GM21529 (cell line): Measurements from ENCODE around the gene IL18R1.

ENCODE experiments used
- ATAC-seq: cut with Tn5 transposase; IDR thresholded peaks from one replicate; pipeline ENCODE4 v1.9.1; 2021; ENCODE audit not compliant: unreplicated experiment

IL18R1 gene

DNA sequence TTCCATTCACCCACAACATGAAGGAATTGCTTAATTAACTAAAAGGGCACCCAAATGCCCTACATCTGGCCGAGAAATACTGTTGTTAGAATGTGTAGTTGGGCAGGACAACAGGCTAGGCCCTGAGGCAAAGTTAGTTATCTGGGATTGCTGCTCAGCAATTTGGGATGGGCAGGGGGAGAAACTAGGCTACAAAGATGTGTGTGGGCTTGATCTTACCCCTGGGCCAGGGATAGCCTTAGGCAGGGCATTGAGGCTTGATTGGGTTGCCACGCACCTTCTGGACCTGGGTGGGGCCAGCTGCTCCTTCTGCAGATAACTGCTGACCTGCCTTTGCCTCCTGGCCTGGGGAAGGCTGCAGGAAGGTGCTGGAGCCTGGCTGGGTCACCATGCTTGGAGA is 76.8 kb downstream of the IL18R1 start:
- ATAC-seq, result no peak

DNA sequence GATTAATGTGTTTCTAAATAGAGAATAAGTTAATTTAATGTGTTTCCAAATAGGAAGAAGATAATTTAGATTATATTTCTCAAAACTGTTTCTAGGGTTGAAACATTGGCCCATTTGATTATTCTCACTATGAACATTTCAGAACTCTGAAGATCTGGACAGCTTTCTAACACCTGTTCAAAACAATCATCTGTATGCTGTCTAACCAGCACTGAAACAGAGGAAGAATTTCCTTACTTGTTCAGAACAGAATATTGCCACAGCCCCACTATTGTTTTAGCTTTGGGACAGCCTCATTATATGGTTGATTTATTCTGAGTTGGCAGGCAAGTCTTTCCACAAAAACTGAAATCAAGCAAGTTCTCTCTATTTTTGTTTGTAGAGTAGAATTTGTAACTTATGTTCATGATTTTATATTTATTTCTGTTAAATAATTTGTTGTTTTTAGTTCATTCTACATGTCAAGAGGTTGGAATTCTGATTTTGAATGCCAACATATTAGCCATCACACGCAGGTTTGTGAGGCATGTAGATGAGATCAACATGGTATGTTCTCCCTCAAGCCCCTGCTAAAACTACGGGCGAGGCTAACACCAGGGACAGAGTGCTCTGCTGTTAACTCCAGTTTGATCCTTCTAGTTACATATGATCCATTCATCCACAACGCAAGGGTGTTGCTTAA is 78.5 kb downstream of the IL18R1 start:
- no peak for ATAC-seq

DNA sequence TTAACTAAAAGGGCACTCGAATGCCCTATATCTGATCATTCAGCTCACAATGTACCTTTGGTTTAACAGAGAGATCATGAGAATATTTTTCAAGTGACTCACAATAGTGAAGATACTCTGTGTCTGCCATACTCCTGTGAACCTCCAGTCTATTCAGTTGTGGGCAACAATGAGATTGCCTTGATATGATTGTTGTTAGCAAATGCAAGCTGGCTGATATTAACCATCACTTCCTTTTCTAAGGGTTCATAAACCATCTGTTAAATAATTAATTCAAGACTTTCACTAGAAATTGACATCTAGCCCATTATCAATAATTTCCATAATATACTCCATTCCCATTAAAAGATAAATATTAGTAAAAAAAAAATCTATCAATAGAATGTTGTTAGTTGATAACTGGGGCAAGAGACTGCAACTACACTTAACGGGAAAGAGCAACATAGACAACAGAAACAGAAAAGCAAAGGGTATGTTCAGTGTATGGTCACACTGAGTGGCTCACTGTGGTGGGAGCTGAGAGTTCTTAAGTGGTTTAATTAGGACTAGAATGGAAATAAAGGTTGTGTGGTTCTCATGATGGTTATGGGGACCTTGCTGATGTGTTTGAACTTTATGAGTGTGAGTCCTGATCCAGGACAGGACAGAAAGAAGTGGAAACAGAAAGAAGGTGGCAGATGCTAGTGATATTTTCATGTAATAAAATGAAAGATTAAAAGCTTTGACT is 79.2 kb downstream of the IL18R1 start:
- no peak for ATAC-seq

DNA sequence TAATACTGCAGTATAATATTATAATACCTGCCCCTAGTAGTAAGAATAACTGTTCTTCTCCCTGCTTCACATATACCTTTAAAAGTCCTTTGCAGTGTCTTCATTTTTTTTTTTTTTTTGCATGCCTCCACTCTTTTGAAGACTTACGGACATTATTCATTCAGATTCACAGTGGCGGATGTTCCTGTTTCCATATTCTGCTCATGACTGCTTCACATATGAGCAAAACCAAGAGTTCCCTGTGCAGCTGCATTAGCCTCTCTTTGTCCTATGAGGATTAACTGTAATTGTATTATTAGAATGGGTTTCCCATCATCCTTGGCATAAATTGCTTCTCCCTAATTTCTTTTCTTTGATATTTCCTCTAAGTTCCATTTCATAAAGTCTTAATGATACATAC is 80.1 kb downstream of the IL18R1 start:
- ATAC-seq, result no peak

DNA sequence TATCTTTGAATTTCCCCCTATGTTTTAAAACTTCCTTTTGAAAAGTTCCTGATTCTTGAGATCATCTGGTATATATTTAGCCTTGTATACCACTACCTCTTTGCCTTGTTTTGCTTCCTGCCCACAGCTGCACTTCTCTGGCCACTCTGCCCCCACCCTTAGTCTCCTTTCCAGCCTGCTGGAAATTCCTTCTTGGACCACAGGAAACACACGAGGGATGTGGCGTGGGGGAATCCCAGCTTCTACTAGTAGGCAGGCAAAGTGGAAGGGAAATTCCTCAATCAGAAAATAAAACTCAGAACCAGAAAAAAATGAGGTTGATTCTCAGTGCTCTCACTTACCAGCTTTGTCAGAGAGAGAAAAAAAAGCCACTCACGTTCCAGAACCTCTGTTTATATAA is 80.7 kb downstream of the IL18R1 start:
- ATAC-seq, result no peak

DNA sequence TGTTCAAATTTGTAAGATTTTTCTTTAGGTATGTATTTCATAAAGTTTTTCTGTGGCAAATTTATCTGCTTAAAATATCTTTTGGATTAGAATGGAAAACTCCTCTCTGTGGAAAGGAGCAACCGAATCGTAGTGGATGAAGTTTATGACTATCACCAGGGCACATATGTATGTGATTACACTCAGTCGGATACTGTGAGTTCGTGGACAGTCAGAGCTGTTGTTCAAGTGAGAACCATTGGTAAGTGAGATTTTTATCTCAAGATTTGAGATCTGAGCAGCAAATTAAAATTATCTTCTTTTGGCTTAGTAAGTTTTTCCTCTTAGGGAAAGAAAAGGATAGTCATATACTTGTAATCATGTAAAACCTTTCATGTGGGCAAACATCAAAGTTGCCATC is 81.5 kb downstream of the IL18R1 start:
- no peak for ATAC-seq

DNA sequence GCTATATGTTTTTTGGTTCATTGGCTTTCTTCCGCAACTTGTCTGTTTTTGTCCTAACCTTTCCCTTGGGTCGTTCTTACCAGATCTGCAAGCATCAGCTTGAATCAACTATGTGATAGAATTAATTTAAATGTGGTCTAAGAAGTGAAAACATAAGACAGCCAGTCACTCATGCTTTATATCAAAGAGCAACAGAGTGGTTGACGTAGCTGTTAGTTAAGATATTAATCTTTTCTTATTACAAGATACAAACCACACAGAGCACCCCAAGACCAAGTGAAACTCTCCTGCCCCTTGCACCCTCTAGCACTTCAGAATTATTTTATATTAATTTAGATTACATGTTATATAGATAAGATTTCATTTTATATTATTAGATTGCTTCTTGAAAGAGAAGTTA is 82.5 kb downstream of the IL18R1 start:
- no peak for ATAC-seq

DNA sequence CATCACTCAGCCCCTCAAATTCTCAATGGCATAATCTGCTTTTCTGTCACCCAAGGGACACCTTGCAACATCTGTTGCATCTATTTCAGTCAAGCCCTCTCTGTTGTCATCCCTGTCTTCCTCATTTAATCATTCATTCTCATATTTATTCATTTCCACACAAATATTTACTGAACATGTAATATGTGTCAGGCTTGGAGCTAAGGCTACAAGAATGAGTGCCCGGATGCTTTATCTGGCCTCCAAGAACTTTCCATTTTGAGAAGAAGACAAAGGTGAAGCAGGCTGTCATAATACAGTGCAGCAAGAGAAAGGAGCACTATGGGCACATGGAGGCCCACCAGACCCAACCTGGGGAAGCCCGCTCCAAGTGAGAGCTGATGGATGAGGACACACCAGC is 83.0 kb downstream of the IL18R1 start:
- ATAC-seq, result no peak

DNA sequence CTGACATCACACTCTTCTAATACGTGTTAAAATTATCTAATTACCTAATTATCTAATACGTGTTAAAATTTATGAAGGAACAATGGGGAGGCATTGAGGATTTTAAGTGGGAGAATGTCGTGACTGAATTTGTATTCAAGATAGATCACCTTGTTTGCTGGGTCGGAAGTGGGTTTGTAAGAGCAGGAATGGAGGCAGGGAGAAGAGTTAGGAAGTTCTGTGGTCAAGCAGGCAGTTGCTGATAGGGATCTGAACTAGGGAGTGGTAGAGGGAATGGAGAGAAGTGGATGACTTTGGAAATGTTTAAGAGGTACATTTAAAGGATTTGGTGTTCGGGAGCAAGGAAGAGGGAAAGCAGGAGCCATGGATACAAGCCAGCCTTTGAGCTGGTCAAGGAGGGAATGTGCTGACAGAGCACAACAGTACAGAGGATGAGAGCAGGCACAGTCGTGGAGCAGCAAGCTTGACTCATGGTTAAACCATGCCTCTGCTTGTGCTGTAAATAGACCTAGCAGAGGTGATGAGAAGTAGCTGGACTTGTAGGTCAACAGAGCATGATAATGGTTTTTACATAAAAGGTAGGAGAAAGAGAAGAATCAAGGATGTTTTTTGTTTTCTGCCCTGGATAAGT is 83.6 kb downstream of the IL18R1 start:
- ATAC-seq, result no peak

DNA sequence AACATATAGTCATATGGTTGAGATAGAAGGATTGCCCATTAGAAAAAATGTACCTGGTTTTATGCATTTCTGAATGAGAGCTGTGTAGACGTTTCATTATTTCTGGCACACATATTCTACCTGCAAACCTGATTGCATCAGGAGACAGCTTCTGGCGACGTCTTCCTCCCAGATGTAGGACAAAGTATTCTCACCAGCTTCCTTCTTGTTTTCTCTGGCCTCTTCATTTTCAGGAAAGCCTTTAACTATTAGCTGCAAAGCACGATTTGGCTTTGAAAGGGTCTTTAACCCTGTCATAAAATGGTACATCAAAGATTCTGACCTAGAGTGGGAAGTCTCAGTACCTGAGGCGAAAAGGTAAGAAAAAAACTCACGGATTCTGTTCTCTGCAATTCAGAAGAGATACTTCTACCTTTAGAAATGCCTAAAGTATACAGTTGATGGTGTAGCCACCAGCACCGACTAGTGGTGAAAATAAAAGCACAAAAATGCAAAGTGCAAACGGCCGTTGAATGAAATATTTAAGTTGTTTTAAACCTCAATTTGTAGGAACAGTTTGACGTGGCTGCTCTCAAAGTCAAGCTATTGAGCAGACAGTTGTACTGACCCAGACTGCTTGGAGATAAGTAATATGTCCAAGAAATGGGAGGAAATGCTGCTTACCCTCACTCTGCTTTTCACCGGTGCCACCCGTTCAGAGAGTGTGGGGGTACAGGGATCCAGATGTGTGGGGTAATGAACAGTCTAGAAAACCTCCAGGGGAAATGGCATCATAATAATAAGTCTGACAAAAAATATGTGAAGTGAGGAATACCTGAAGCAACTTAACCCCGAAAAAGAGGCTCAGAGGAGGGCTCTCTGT is 87.6 kb downstream of the IL18R1 start:
- ATAC-seq, result peak; percentile 68

DNA sequence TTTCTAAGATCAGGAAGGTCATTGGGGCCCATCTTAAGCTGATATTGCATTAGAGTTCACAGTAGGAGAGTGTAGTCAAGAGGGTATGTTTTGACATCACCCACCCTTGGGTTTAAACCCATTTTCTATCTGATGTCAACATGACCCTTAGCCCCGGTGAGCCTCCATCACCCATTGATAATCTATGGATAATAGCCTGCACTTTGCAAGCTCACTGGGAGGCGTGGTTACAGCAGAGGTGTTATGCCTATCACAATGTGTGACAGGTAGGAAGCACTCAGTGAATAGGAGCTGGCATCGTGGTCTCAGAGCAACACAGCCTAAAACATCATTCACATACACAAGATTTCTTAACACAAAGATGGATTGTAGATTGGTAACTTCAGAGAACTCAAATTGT is 88.6 kb downstream of the IL18R1 start:
- ATAC-seq, result no peak

DNA sequence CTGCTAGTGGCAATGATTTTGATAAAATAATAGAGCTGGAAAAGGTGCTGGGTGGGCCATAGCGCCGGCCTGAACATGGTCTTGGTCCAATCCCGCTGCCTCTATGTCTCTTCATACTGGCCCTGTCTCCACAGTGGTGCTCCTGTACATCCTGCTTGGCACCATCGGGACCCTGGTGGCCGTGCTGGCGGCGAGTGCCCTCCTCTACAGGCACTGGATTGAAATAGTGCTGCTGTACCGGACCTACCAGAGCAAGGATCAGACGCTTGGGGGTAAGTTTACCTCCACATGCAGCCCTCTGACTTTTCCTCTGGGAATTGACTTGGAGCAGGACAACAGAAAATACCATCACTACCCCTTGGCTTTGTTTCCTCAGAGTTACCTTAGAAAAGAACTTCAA is 91.3 kb downstream of the IL18R1 start:
- no peak for ATAC-seq
